GM23338 (cell line): Measurements from ENCODE around the gene ADGRL3. TPM values are rescaled to one million over a fixed set of nuclear protein-coding genes. Genes with fewer than 3 reads are reported as not detected.

Experiments used
- ATAC-seq: fragments of 200-7000 bp; cut with Tn5 transposase; 3 replicates; pipeline ENCODE4 v1.9.1; 2020
- DNase-seq: peaks from one replicate; pipeline ENCODE4 v3.0.0-alpha.2; 2015; ENCODE audit warnings: low spot score
- H2AFZ ChIP-seq: fragments of 200-600 bp; sonication (generic); 2 replicates; pipeline ENCODE4 v1.8.0; 2016; ENCODE audit warnings: antibody characterized with exemption, mild to moderate bottlenecking, moderate library complexity
- H3F3A ChIP-seq: fragments of 200-600 bp; sonication (generic); replicated peaks from 2 replicates; pipeline ENCODE4 v1.8.0; 2017; ENCODE audit warnings: antibody characterized with exemption, mixed run types, low read depth
- H3K27ac ChIP-seq: fragments of 200-600 bp; sonication (generic); 2 replicates; pipeline ENCODE4 v1.6.1; 2016; ENCODE audit warnings: low read depth
- H3K27me3 ChIP-seq: fragments of 200-600 bp; sonication (generic); 2 replicates; pipeline ENCODE4 v1.8.0; 2016; ENCODE audit warnings: mild to moderate bottlenecking, mixed run types, moderate library complexity; ENCODE audit not compliant: insufficient read depth
- H3K36me3 ChIP-seq: fragments of 200-600 bp; sonication (generic); 2 replicates; pipeline ENCODE4 v1.8.0; 2016; ENCODE audit warnings: mild to moderate bottlenecking; ENCODE audit not compliant: insufficient read depth
- H3K4me1 ChIP-seq: fragments of 200-600 bp; sonication (generic); 2 replicates; pipeline ENCODE4 v1.8.0; 2016; ENCODE audit warnings: mild to moderate bottlenecking, moderate library complexity; ENCODE audit not compliant: insufficient read depth
- H3K4me2 ChIP-seq: fragments of 200-600 bp; sonication (generic); 2 replicates; pipeline ENCODE4 v1.7.1; 2017; ENCODE audit warnings: mixed run types
- H3K4me3 ChIP-seq: fragments of 200-600 bp; sonication (generic); 2 replicates; pipeline ENCODE4 v1.6.1; 2016; ENCODE audit warnings: mixed run types
- H3K79me2 ChIP-seq: fragments of 200-600 bp; sonication (generic); replicated peaks from 2 replicates; pipeline ENCODE4 v1.8.0; 2017; ENCODE audit warnings: mild to moderate bottlenecking; ENCODE audit not compliant: insufficient read depth
- H3K9me2 ChIP-seq: fragments of 200-600 bp; sonication (generic); 2 replicates; pipeline ENCODE4 v1.8.0; 2017; ENCODE audit not compliant: insufficient read depth
- H4K20me1 ChIP-seq: fragments of 200-600 bp; sonication (generic); replicated peaks from 2 replicates; pipeline ENCODE4 v1.8.0; 2017; ENCODE audit warnings: mild to moderate bottlenecking; ENCODE audit not compliant: insufficient read depth
- H3K27ac Mint-ChIP-seq: 2 replicates; pipeline ENCODE4 v1.8.0; 2020; ENCODE audit warnings: inconsistent platforms, mild to moderate bottlenecking, moderate library complexity, mixed read lengths
- H3K27me3 Mint-ChIP-seq: 3 replicates; pipeline ENCODE4 v1.8.0; 2022; ENCODE audit warnings: low read depth, mild to moderate bottlenecking, moderate library complexity, mixed read lengths, inconsistent platforms; ENCODE audit not compliant: insufficient read depth, poor library complexity
- H3K36me3 Mint-ChIP-seq: 3 replicates; pipeline ENCODE4 v1.8.0; 2021; ENCODE audit warnings: low read depth, mild to moderate bottlenecking, inconsistent platforms, moderate library complexity, mixed read lengths
- H3K4me1 Mint-ChIP-seq: 3 replicates; pipeline ENCODE4 v1.8.0; 2020; ENCODE audit warnings: mild to moderate bottlenecking, inconsistent platforms, mixed read lengths
- H3K4me3 Mint-ChIP-seq: 3 replicates; pipeline ENCODE4 v1.8.0; 2021; ENCODE audit warnings: moderate library complexity, mild to moderate bottlenecking, inconsistent platforms, mixed read lengths
- H3K9me3 Mint-ChIP-seq: 3 replicates; pipeline ENCODE4 v1.8.0; 2020; ENCODE audit warnings: moderate library complexity, mild to moderate bottlenecking, inconsistent platforms, mixed read lengths
- CREB1 ChIP-seq: fragments of 250-450 bp; sonication (Bioruptor Pico); IDR thresholded peaks from 2 replicates; pipeline ENCODE4 v1.5.0; 2020; ENCODE audit warnings: low read depth, mild to moderate bottlenecking, moderate library complexity
- EZH2 ChIP-seq: fragments of 200-600 bp; sonication (generic); IDR thresholded peaks from one replicate; pipeline ENCODE4 v1.8.0; 2017; ENCODE audit warnings: antibody characterized with exemption, mild to moderate bottlenecking, low read depth; ENCODE audit not compliant: unreplicated experiment
- EZH2phosphoT487 ChIP-seq: fragments of 200-600 bp; sonication (generic); IDR thresholded peaks from one replicate; pipeline ENCODE4 v1.8.1; 2018; ENCODE audit warnings: antibody characterized with exemption; ENCODE audit not compliant: unreplicated experiment
- JUNB ChIP-seq: IDR thresholded peaks from one replicate; pipeline ENCODE4 v1.6.1; 2016; ENCODE audit warnings: antibody characterized with exemption; ENCODE audit not compliant: unreplicated experiment
- NANOG ChIP-seq: IDR thresholded peaks from 2 replicates; pipeline ENCODE4 v1.6.1; 2016; ENCODE audit warnings: antibody characterized with exemption, borderline replicate concordance
- POLR2AphosphoS5 ChIP-seq: IDR thresholded peaks from 2 replicates; pipeline ENCODE4 v1.6.1; 2016; ENCODE audit warnings: antibody characterized with exemption, low read depth
- STAT1 ChIP-seq: IDR thresholded peaks from one replicate; pipeline ENCODE4 v1.6.1; 2016; ENCODE audit warnings: antibody characterized with exemption; ENCODE audit not compliant: unreplicated experiment
- ZNF114 ChIP-seq: fragments of 250-450 bp; sonication (Bioruptor Pico); IDR thresholded peaks from 2 replicates; pipeline ENCODE4 v1.5.0; 2020; ENCODE audit warnings: mild to moderate bottlenecking, moderate library complexity
- ZNF331 ChIP-seq: fragments of 250-450 bp; sonication (Bioruptor Pico); IDR thresholded peaks from 2 replicates; pipeline ENCODE4 v1.5.0; 2020; ENCODE audit warnings: low read depth, mild to moderate bottlenecking, moderate library complexity
- polyA plus RNA-seq: library from polyadenylated mRNA; unstranded; fragments of >200 nt; fragmentation: Nextera tagmentation; extraction: Ambion mirVana; gene quantifications from 2 replicates; pipeline ENCODE4 v1.2.1, GENCODE V29; 2016
- total RNA-seq: library from RNA; depleted of rRNA; stranded (reverse); fragments of >200 nt; shearing (Covaris generic); gene quantifications from 2 replicates; pipeline ENCODE4 v1.2.3, GENCODE V29; 2014
- TF ChIP-seq, protein P1 (sequence below): fragments of 250-450 bp; sonication (Bioruptor Pico); IDR thresholded peaks from 2 replicates; pipeline ENCODE4 v1.5.0; 2020; ENCODE audit warnings: mild to moderate bottlenecking, moderate library complexity
- TF ChIP-seq, protein P2 (sequence below), 2 experiments: fragments of 200-600 bp in 1 of 2; sonication (generic) in 1 of 2; conservative IDR thresholded peaks; 2 replicates each; pipeline versions ENCODE4 v1.5.1 to v1.6.1; 2016 to 2017; ENCODE audit warnings: antibody characterized with exemption in 2 of 2, low read depth in 2 of 2, mild to moderate bottlenecking in 2 of 2, moderate library complexity in 1 of 2
- TF ChIP-seq, protein P3 (sequence below): IDR thresholded peaks from one replicate; pipeline ENCODE4 v1.6.1; 2018; ENCODE audit warnings: antibody characterized with exemption; ENCODE audit not compliant: unreplicated experiment
- TF ChIP-seq, protein P4 (sequence below): IDR thresholded peaks from 2 replicates; pipeline ENCODE4 v1.6.1; 2016; ENCODE audit warnings: antibody characterized with exemption

Gene ADGRL3
- total and polyA plus RNA-seq, 2 experiments from 2014 or later: 9.7 to 16.5 TPM

DNA sequence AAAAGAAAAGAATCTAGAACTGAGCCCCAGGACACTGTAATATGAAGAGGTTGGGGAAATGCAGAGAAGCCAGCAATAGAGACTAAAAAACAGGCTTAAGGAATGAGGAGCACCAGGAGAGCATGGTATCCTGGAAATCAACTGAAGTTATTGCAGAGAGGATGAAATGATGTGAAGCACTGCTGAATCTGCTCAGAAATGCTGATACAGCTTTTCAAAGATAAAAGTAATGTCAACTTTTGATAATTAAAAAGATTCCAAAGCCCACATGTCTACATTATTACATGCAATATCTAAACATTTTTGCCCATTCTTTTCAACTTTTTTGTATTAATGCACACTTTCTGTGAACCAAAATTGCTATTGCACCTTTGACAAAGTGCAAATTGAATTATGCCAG is 718.4 kb downstream of the ADGRL3 start:
- H3K4me2 ChIP-seq: no peak overlapping the region

More for the DNA sequence above, 718.4 kb downstream of the ADGRL3 start:
- H3K27me3 ChIP-seq: no peaks in the 10 kb centered on the region
- H3F3A ChIP-seq: no peaks in the 10 kb centered on the region
- no peak overlapping the region for H2AFZ ChIP-seq
- no peak overlapping the region for H3K27ac ChIP-seq
- DNase-seq: no peak
- Mint-ChIP-seq H3K4me1 (peaks cover 42% of the 10 kb centered on the region), H3K27me3 (no peaks in the 10 kb centered on the region), H3K36me3 (peaks cover 5% of the 10 kb centered on the region; the same call in 1 of the 3 replicates), H3K27ac (no peak overlapping the region), H3K9me3 (no peaks in the 10 kb centered on the region), H3K4me3 (no peak overlapping the region)
- no peaks in the 10 kb centered on the region for H4K20me1 ChIP-seq
- no peak for TF ChIP-seq CREB1 (CRISPR knock-in tag)
- TF ChIP-seq, protein P1, sequence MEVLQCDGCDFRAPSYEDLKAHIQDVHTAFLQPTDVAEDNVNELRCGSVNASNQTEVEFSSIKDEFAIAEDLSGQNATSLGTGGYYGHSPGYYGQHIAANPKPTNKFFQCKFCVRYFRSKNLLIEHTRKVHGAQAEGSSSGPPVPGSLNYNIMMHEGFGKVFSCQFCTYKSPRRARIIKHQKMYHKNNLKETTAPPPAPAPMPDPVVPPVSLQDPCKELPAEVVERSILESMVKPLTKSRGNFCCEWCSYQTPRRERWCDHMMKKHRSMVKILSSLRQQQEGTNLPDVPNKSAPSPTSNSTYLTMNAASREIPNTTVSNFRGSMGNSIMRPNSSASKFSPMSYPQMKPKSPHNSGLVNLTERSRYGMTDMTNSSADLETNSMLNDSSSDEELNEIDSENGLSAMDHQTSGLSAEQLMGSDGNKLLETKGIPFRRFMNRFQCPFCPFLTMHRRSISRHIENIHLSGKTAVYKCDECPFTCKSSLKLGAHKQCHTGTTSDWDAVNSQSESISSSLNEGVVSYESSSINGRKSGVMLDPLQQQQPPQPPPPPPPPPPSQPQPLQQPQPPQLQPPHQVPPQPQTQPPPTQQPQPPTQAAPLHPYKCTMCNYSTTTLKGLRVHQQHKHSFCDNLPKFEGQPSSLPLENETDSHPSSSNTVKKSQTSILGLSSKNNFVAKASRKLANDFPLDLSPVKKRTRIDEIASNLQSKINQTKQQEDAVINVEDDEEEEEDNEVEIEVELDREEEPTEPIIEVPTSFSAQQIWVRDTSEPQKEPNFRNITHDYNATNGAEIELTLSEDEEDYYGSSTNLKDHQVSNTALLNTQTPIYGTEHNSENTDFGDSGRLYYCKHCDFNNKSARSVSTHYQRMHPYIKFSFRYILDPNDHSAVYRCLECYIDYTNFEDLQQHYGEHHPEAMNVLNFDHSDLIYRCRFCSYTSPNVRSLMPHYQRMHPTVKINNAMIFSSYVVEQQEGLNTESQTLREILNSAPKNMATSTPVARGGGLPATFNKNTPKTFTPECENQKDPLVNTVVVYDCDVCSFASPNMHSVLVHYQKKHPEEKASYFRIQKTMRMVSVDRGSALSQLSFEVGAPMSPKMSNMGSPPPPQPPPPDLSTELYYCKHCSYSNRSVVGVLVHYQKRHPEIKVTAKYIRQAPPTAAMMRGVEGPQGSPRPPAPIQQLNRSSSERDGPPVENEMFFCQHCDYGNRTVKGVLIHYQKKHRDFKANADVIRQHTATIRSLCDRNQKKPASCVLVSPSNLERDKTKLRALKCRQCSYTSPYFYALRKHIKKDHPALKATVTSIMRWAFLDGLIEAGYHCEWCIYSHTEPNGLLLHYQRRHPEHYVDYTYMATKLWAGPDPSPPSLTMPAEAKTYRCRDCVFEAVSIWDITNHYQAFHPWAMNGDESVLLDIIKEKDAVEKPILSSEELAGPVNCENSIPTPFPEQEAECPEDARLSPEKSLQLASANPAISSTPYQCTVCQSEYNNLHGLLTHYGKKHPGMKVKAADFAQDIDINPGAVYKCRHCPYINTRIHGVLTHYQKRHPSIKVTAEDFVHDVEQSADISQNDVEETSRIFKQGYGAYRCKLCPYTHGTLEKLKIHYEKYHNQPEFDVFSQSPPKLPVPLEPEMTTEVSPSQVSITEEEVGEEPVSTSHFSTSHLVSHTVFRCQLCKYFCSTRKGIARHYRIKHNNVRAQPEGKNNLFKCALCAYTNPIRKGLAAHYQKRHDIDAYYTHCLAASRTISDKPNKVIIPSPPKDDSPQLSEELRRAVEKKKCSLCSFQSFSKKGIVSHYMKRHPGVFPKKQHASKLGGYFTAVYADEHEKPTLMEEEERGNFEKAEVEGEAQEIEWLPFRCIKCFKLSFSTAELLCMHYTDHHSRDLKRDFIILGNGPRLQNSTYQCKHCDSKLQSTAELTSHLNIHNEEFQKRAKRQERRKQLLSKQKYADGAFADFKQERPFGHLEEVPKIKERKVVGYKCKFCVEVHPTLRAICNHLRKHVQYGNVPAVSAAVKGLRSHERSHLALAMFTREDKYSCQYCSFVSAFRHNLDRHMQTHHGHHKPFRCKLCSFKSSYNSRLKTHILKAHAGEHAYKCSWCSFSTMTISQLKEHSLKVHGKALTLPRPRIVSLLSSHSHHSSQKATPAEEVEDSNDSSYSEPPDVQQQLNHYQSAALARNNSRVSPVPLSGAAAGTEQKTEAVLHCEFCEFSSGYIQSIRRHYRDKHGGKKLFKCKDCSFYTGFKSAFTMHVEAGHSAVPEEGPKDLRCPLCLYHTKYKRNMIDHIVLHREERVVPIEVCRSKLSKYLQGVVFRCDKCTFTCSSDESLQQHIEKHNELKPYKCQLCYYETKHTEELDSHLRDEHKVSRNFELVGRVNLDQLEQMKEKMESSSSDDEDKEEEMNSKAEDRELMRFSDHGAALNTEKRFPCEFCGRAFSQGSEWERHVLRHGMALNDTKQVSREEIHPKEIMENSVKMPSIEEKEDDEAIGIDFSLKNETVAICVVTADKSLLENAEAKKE (CRISPR knock-in tag): no peak
- TF ChIP-seq, protein P2, sequence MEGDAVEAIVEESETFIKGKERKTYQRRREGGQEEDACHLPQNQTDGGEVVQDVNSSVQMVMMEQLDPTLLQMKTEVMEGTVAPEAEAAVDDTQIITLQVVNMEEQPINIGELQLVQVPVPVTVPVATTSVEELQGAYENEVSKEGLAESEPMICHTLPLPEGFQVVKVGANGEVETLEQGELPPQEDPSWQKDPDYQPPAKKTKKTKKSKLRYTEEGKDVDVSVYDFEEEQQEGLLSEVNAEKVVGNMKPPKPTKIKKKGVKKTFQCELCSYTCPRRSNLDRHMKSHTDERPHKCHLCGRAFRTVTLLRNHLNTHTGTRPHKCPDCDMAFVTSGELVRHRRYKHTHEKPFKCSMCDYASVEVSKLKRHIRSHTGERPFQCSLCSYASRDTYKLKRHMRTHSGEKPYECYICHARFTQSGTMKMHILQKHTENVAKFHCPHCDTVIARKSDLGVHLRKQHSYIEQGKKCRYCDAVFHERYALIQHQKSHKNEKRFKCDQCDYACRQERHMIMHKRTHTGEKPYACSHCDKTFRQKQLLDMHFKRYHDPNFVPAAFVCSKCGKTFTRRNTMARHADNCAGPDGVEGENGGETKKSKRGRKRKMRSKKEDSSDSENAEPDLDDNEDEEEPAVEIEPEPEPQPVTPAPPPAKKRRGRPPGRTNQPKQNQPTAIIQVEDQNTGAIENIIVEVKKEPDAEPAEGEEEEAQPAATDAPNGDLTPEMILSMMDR (conservative IDR thresholded peaks at IDR 0.05; ENCODE audit: low read depth in 2 of 2): no peak
- no peak for TF ChIP-seq JUNB
- no peak for TF ChIP-seq NANOG
- no peak for TF ChIP-seq ZNF331 (CRISPR knock-in tag)
- no peak for TF ChIP-seq EZH2phosphoT487
- no peak for TF ChIP-seq ZNF114
- TF ChIP-seq STAT1: no peak
- TF ChIP-seq POLR2AphosphoS5: no peak
- TF ChIP-seq, protein P3, sequence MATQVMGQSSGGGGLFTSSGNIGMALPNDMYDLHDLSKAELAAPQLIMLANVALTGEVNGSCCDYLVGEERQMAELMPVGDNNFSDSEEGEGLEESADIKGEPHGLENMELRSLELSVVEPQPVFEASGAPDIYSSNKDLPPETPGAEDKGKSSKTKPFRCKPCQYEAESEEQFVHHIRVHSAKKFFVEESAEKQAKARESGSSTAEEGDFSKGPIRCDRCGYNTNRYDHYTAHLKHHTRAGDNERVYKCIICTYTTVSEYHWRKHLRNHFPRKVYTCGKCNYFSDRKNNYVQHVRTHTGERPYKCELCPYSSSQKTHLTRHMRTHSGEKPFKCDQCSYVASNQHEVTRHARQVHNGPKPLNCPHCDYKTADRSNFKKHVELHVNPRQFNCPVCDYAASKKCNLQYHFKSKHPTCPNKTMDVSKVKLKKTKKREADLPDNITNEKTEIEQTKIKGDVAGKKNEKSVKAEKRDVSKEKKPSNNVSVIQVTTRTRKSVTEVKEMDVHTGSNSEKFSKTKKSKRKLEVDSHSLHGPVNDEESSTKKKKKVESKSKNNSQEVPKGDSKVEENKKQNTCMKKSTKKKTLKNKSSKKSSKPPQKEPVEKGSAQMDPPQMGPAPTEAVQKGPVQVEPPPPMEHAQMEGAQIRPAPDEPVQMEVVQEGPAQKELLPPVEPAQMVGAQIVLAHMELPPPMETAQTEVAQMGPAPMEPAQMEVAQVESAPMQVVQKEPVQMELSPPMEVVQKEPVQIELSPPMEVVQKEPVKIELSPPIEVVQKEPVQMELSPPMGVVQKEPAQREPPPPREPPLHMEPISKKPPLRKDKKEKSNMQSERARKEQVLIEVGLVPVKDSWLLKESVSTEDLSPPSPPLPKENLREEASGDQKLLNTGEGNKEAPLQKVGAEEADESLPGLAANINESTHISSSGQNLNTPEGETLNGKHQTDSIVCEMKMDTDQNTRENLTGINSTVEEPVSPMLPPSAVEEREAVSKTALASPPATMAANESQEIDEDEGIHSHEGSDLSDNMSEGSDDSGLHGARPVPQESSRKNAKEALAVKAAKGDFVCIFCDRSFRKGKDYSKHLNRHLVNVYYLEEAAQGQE: no peak
- TF ChIP-seq, protein P4, sequence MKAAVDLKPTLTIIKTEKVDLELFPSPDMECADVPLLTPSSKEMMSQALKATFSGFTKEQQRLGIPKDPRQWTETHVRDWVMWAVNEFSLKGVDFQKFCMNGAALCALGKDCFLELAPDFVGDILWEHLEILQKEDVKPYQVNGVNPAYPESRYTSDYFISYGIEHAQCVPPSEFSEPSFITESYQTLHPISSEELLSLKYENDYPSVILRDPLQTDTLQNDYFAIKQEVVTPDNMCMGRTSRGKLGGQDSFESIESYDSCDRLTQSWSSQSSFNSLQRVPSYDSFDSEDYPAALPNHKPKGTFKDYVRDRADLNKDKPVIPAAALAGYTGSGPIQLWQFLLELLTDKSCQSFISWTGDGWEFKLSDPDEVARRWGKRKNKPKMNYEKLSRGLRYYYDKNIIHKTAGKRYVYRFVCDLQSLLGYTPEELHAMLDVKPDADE: no peak
- no peak for TF ChIP-seq EZH2
- ATAC-seq: no peak
- H3K79me2 ChIP-seq: no peaks in the 10 kb centered on the region
- H3K36me3 ChIP-seq: no peaks in the 10 kb centered on the region
- no peak overlapping the region for H3K4me3 ChIP-seq
- no peaks in the 10 kb centered on the region for H3K9me2 ChIP-seq
- H3K4me1 ChIP-seq: peaks cover 43% of the 10 kb centered on the region
